Globus pallidus (tissue), 1 donor: ENCODE measurements around the gene DNAH10.

Experiments used
- DNase-seq: peaks from one replicate; pipeline ENCODE4 v3.0.0-alpha.2; 2015; ENCODE audit warnings: low spot score

The DNAH10 gene

GRCh38 chr12:123845881-123846280, 83.8 kb downstream of the DNAH10 start:
- DNase-seq, result no peak

- DNase-seq, result no peak
These were observed 84.2 kb downstream of the DNAH10 start for GRCh38 chr12:123846340-123846739.

GRCh38 chr12:123847019-123847418, 84.9 kb downstream of the DNAH10 start:
- no peak for DNase-seq

- no peak for DNase-seq
These were observed 85.8 kb downstream of the DNAH10 start for GRCh38 chr12:123847876-123848275.

- DNase-seq, result no peak
These were observed 87.4 kb downstream of the DNAH10 start for GRCh38 chr12:123849517-123849916.

- DNase-seq, result no peak
These were observed 88.4 kb downstream of the DNAH10 start for GRCh38 chr12:123850246-123851134.

GRCh38 chr12:123853396-123854070, 91.4 kb downstream of the DNAH10 start:
- DNase-seq, result no peak

- DNase-seq, result no peak
These were observed 92.1 kb downstream of the DNAH10 start for GRCh38 chr12:123854232-123854631.

- DNase-seq, result no peak
These were observed 92.8 kb downstream of the DNAH10 start for GRCh38 chr12:123854918-123855317.

- DNase-seq, result no peak
These were observed 94.6 kb downstream of the DNAH10 start for GRCh38 chr12:123856681-123857080.

GRCh38 chr12:123858176-123858575, 96.1 kb downstream of the DNAH10 start:
- no peak for DNase-seq

- no peak for DNase-seq
These were observed 96.9 kb downstream of the DNAH10 start for GRCh38 chr12:123859035-123859434.

GRCh38 chr12:123860377-123860776, 98.3 kb downstream of the DNAH10 start:
- peak; percentile 49 for DNase-seq

GRCh38 chr12:123861392-123861791, 99.3 kb downstream of the DNAH10 start:
- DNase-seq, result no peak

- DNase-seq, result no peak
These were observed 105.0 kb downstream of the DNAH10 start for GRCh38 chr12:123867141-123867540.

- DNase-seq, result peak; percentile 8
These were observed 106.7 kb downstream of the DNAH10 start for GRCh38 chr12:123868791-123869190.

- no peak for DNase-seq
These were observed 111.7 kb downstream of the DNAH10 start for GRCh38 chr12:123873793-123874192.

- DNase-seq, result no peak
These were observed 115.9 kb downstream of the DNAH10 start for GRCh38 chr12:123877968-123878367.

- DNase-seq, result no peak
These were observed 117.0 kb downstream of the DNAH10 start for GRCh38 chr12:123879101-123879500.

GRCh38 chr12:123879691-123880090, 117.6 kb downstream of the DNAH10 start:
- DNase-seq, result no peak

- DNase-seq, result no peak
These were observed 120.1 kb downstream of the DNAH10 start for GRCh38 chr12:123882161-123882705.

GRCh38 chr12:123886258-123886657, 124.2 kb downstream of the DNAH10 start:
- DNase-seq, result no peak
